HG02981 (cell line): ENCODE data around the gene PHF21A.

Source experiments
- ATAC-seq: cut with Tn5 transposase; IDR thresholded peaks from one replicate; pipeline ENCODE4 v1.9.1; 2021; ENCODE audit warnings: mild to moderate bottlenecking, moderate library complexity; ENCODE audit not compliant: unreplicated experiment

PHF21A gene

DNA sequence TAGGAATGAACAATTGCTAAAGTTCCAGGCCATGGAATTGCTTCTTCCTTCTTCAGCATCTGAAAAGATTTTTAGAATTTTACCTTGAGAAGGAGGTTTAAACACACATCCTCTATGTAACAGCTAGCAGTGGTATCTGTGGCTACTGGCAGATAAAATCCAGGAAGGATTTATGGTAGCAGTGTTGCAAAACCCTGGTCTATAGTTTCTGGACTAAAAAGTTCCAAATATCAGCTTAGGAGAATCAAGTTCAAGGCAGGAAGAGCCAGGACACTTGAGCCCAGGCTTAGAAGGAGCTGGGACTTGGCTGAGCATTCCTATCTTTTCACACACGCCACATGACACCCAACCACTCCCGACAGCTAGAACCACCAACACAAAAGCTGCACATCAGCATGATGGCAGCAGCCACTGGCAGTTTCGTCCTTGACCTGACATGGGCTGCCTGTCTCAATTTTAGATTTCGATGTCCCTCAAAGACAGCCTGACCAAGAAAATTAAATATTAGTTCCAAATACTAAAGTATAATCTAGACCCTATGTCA is 184.7 kb downstream of the PHF21A start:
- ATAC-seq, result no peak

DNA sequence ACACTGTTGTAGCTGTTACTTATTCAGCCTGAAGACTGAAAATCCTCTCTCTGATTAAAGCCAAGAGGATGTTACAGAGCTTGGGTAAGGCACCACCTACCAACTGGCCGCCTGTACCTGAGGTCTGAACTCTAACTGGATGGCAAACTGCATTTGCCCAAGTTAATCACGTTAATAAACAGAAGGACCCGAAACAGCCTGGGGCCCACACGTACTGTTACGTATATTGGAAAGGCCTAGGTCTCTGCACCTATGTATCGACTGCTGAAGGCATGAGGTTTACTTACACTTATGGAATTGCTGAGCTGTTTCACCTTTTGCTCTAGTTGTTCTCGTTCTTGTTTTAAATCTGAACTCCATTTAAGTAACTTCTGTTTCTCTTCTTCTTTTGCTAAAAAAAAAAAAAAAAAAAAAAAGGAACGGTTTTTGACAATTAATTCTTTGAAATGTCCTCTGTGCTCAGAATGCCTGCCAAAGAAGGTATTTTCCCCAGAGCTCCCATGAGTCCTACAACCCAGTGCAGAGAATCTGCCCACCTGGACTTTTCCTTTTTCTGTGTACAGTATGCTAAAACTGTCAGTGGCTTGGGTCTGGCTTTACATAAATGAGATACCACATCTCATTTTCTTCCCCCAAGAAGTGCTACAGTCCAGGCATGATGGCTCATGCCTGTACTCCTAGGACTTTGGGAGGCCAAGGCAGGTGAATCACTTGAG is 185.7 kb downstream of the PHF21A start:
- ATAC-seq, result no peak

DNA sequence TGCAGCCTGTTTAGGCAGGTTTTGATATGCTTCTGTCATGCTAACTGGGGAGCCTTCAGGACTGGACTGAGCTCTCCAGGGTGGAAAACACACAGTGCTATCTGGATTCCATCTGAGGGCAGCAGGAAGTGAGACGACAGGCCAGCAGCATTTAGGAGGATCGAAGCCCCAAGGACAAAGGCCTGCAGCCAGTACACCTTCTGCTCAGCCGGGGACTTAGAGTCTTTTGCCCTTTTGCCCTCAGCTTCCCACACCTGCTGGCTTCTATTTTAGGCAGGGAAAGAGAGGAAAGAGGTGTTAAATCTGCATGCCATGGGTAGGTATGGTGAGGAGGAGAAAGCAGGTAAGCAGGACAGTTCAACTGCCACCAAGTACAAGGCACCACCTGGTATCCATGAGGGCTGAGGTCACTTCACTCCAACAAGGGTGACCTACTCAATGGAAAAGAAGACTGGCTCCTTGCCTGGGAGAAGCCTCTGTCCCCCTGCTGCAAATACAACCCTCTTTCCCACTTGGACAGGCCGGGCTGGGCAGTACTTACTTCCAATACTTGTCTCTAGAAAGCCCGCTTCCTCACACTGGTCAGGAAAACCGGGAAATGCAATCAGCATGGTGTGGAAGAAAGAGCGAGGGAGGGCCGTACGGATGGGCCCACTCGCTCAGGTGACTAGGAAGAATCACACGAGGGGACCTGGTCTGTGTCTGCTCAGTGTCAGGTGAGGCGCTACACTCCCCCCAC is 186.5 kb downstream of the PHF21A start:
- no peak for ATAC-seq

DNA sequence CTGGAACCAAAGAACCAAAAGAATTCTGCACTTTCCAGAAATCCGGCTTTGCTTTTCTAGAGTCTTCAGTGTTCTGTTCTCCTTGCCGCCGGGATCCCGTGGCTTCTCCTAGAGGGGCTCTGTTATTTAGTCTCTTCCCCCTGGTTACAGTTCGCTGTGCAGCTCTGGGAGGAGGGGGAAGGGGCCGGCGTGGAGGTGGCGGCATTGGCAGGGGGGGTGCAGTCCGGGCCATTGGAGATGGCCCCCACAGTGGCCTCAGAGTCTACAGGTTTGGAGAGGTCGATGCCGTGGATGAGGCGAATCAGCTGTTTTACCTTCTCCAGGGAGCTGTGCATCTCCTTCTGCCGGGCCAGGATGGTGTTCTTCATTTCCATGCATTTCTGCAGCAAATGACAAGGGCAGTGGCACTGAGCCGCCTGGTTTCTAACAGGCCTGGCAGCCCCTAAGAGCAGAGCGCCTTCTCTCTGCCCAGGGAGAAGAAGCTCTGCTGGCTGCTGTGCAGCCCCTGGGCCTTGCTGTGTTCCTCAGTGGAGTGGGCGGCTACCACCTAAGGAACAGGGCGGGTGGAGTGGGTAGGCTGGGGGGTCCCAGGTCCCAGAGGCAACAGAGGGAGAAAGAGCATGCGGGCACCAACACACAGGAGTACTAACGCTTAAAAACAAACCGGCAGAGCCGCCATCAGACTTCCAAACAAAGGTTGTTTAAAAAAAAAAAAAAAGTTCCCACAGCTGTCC is 187.2 kb downstream of the PHF21A start:
- ATAC-seq, result no peak

DNA sequence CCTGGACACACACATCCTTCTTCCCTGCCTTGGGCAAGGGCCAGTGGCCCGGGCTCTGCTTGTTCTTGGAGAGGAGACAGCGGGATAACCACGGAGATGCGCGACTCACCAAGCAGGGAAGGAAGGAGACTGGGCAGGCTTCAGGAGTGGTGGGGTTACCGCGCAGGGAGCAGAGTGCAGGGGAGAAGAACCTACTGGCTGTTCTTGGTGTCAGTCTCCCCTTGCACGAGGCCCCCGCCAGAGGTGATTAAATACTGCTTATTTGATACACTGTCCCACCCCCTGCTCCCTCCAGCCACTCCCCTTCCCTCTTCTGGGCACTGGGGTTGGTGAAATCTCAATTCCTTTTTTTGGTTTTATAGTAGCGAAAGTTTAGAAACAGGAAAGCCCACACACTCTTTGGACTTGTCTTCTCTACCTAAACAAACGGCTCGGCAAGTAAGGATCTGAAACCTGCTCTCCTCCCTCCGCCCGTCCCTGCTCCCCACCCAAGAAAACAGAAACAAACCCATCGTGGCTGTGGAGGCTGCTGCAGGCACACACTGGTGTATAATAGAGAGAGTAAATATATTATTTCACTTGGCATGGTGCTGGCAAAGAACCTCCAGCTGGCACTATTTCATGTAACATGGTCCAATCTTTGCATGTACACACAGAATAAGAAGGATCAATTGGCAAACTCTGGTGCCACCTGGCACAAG is 188.0 kb downstream of the PHF21A start:
- ATAC-seq, result no peak

DNA sequence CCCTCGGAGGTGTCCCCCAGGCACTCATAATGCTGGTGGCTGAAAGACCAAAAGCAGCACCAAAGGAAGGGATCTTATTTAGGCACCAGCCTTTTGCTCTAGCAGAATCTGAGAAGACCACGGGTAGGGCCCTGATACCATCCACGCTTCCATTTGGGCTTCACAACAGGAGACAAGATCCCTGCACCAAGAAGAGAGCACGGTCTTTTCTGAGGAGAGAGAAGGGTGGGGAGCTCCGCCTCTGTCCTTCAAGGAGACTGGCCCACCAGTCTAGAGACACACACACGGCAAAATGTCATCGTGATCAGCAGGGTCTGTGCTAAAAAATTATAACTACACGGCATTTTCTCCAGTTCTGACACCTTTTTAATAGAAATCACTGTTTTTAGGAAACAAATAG is 189.0 kb downstream of the PHF21A start:
- ATAC-seq, result no peak

DNA sequence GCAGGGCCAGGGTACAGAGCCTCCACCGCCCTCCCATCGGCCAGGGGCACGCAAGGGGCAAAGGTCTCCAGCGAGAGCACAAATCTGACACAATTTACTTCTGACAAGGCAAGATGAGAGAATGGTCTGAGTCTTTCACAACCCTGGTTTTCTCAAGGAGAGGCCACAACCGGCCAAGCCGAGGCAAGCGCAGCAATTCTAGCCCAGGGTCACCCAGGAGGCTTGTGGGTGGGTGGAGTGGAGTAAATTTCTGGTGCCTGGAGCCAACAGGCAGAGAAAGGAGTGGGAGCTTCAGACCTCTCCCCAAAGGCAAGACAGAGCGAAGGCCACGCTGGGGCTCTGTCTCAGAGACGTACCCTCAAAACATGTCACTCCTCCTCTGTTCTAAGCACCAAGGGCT is 189.5 kb downstream of the PHF21A start:
- no peak for ATAC-seq

DNA sequence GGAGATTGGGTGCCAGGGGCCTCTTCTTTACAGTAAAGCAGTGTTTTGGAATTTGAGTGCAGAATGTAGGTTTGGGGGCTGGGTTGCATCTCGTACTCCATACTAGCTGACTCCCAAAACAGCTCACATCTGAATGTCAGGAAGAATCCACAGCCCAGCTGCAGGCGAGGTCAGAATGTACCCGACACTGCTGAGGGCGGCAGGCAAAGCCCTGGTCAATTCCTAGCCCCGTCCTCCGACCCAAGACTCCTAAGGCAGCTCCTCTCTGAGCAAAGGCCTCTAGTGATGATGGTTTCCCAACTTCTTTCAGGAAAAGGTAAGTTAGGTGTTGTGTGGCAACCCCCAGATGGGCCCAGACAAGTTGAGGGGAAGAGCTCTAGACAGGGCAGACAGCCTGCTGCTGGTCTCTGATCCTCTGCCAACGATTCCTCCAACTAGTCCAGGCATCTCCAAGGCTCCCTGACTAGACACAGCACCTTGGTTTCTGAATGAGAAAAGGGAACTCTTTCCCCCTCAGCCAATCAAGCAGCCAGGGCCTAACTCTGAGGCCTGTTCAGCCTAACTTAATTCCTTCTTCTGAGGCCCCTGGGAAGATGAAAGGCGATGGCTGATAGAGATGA is 190.2 kb downstream of the PHF21A start:
- ATAC-seq, result no peak

DNA sequence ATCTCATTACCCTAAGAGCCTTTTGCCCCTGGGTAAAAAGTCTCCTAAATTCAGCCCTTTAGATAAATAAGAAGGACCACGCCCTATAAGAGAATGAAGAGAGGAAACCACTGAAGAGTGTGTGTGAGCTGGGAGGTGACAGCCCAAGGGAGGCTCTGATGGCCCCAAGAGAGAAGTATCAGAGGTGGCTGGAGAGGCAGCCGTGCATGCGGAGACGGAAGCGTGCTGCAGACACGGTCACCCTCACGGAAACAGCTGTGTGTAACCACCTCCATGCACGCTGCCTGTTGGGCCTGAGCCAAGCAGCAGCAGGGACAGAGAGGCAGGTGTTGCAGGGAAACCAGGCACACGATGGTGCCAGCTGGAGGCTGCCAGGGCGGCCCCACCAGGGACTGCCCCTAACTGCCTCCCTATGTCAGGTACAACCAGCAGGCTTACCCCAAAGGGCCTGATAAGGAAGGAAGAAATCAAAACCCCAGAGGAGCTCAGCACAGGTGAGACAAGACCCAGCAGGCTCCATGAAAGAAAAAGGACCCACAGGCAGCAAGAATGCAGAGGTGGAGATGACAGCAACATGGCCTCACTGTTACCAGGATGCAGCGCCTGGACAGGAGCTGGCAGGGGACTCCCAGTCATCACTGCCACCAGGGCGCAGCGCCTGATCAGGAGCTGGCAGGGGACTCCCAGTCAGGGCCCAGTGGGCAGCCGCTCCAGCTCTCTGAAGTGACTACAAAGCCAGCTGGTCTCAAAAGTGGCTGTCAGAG is 191.0 kb downstream of the PHF21A start:
- peak; percentile 84 for ATAC-seq

DNA sequence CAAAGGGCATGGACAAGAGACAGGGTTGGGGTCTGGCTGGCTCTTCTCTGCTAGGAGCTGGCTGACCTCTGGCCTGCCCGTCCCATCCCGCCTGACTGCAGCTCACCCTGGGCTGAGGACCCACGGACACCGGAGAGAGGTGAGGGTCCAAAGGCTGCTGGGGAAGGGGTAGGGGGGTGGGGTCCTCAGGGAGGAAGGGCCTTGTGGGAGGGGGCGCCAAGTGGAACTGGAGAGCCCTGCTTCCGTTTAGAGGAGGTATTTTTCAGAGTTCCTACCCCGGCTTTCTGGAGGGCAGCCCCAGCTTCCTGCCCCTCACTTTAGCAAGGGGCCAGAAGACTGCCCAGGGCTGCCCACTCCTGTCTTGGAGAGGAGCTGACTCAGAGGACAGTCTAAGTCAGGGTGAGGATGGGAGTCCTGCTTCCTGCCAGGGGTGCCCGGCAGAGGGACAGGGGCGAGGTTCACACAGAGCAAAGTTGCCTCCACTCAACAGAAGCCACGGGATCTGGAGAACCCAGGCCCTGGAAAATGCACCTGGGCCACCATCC is 191.7 kb downstream of the PHF21A start:
- no peak for ATAC-seq

DNA sequence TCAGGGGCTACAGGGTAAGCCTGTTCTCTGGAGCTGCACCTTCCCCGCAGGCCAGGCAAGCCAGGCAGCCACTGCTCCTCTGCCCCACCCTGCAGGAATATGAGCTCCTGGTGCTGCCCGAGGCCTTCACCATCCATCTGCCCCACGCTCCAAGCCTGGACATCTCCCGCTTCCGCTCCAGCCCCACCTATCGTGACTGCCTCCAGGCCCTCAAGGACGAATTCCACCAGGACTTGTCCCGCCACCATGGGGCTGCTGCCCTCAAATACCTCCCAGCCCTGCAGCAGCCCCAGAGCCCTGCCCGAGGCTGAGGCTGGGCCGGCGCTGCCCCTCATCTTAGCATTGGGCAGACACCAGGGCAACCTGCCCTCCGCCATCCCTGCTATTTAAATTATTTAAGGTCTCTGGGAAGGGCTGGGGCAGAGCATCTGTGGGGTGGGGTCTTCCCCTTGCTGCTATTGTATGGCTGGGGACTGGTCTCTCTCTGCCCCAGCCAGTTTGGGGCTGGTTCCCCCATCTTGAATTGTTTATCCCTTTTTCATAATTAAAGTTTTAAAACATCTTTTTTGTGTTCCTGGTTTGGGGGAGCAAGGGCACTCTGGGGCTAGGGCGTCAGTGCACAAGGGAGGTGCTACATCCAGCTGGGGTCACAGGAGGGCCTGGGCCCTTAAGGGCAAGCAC is 192.6 kb downstream of the PHF21A start:
- ATAC-seq, result no peak

DNA sequence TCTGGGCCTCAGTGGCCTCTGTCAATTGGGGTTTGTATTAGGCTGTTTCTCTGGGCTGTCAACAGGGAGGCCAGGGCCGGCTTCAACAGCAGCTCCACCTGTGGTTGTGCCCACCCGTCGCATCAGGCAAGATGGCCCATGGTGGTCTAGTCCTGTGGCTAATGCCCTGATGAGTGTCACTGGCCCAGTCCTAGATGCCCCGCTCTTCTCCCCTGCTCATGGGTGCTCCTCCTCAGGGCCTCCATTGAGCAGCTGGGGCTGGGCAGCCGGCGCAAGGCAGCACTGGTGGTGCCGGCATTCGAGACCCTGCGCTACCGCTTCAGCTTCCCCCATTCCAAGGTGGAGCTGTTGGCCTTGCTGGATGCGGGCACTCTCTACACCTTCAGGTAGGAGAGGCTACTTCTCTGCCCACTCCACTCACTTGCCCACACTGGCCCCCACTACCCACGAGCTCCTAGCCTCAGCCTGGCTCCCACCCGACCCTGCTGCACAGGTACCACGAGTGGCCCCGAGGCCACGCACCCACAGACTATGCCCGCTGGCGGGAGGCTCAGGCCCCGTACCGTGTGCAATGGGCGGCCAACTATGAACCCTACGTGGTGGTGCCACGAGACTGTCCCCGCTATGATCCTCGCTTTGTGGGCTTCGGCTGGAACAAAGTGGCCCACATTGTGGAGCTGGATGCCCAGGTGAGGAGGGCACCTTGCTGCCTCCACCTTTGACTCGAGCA is 193.4 kb downstream of the PHF21A start:
- ATAC-seq, result no peak

DNA sequence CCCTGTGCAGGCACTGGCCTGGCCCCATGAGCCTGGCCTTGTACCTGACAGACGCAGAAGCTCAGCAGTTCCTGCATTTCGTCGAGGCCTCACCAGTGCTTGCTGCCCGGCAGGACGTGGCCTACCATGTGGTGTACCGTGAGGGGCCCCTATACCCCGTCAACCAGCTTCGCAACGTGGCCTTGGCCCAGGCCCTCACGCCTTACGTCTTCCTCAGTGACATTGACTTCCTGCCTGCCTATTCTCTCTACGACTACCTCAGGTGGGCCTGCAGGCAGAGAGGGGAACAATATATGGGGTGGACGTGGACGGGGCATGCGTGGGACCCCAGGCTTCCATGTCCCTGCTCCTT is 193.9 kb downstream of the PHF21A start:
- no peak for ATAC-seq

DNA sequence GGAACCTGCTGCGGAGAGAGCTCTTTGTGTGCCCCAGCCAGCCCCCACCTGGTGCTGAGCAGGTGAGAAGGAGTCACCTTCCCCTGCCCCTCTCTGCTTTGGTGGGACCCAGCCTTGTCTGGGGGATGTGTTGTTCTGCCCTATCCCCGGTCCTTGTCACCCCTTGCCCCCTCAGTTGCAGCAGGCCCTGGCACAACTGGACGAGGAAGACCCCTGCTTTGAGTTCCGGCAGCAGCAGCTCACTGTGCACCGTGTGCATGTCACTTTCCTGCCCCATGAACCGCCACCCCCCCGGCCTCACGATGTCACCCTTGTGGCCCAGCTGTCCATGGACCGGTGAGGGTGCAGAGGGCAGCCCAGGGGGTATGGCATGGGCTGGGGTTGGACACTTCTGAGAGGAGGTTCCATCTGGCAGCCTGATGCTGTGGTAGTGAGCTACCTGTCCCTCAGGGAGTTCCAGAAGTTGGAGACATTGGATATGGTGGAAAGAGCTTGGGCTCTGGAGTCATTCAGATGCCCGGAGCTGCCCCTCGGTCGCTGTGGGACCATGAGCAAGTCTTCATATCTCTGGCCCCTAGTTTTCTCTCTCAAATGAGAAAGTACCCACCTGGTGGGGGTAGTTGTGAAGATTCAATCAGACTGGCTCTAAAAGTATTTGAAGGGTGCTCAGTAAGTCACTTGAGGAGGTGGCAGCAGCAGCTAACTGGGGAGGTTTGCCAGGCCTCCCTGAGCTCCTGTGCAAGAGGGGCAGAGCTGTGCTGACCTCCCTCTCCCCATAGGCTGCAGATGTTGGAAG is 194.5 kb downstream of the PHF21A start:
- no peak for ATAC-seq

DNA sequence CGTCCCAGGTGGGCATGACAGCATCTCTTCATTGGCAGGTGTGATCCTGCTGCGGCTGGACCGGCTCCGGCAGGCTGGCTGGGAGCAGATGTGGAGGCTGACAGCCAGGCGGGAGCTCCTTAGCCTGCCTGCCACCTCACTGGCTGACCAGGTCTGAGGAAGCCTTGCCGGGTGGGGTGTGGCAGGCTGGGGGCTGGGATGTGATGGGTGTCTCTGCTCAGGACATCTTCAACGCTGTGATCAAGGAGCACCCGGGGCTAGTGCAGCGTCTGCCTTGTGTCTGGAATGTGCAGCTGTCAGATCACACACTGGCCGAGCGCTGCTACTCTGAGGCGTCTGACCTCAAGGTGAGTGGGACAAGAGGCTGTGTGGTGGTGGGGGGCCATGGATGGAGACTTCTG is 195.3 kb downstream of the PHF21A start:
- ATAC-seq, result no peak

DNA sequence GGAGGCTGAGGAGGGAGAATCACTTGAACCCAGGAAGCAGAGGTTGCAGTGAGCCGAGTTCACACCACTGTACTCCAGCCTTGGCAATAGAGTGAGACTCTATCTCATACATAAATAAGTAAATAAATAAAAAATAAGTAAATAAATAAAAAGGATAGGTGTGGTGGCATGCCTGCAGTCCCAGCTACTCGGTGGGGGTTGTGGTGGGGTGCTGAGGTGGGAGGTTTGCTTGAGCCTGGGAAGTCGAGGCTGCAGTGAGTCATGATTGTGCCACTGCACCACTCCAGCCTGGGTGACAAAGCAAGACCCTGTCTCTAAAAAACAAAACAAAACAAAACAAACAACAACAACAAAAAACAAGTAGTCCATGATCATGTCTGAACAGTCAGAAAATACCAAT is 195.7 kb downstream of the PHF21A start:
- ATAC-seq, result no peak

DNA sequence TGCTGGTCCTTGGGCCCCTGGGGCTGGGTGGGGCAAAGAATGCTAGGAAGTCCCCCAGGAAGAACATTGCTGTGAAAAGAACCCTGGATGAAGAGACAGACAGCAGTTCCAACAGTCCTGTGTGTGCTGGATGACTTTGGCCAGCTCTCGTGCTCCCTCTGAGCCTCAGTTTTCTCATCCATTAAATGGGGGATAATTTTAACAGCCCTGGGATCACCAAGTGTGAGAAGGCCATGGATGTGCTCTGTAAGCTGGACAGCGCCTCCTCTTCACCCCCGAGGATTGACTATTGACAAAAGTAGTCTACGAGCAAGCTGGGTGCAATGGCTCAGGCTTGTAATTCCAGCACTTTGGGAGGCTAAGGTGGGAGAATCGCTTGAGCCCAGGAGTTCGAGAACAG is 196.3 kb downstream of the PHF21A start:
- ATAC-seq, result no peak
